IPS-18c (cell line): ENCODE data around the gene ASTN2.

Source experiments
- H3K4me3 ChIP-seq: 2 replicates; pipeline ENCODE4 v1.7.0; 2013; ENCODE audit warnings: low read depth, mild to moderate bottlenecking, low read length, moderate library complexity; ENCODE audit not compliant: insufficient read depth
- H3K9me3 ChIP-seq: one replicate; pipeline ENCODE4 v1.6.1; 2013; ENCODE audit warnings: mild to moderate bottlenecking, low read length, moderate library complexity; ENCODE audit not compliant: control insufficient read depth, insufficient read depth

Gene ASTN2

DNA sequence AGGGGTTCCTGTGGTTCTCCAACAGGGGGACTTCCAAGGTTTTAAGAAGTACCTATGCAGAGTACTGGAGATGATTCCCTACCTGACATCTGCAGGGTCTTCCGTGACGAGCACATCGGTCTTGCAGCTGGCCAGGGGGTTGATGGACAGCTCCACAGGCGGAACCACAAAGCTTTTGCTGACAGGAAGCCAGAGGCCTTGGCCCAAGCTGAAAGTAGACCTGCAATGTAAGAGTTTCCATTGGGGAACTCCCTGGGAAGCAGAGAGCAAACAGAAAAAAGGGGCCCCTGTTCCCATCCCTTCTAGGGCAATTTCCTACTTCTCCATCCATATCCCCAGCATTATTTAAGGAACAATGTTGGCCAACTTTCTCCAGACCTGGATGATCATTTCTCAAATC lies 439.7 kb downstream of the ASTN2 start:
- Histone ChIP-seq H3K9me3 (no peaks in the 10 kb centered on the region), H3K4me3 (no peak overlapping the region)

GRCh38 chr9:116966199-116966598 lies 448.7 kb downstream of the ASTN2 start:
- H3K9me3 ChIP-seq = no peaks in the 10 kb centered on the region
- H3K4me3 ChIP-seq = no peak overlapping the region

GRCh38 chr9:116964258-116964657 lies 450.6 kb downstream of the ASTN2 start:
- no peak overlapping the region for H3K4me3 ChIP-seq

DNA sequence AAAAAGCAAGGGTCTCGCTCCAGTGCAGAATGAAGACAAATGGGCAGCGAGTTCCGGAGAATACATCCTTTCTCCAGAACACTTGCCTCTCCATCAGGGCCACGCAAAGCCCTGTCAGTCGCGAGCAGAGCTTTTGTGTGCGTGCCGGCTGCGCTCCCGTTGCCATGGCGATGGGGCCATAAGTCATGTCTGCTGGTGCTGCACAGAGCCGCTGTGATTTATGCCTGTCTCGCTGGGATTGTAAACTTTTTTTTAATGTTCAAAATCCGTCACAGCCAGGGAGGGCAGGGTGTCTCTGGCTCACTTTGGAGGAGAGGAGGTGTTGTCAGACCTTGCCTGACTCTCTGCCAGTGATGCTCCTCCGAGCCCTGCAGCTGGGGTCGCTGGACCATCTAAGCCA lies 455.0 kb downstream of the ASTN2 start:
- Histone ChIP-seq H3K4me3 (no peak overlapping the region), H3K9me3 (peaks cover 2% of the 10 kb centered on the region)

More at GRCh38 chr9:116964258-116964657, 450.6 kb downstream of the ASTN2 start:
- peaks cover 2% of the 10 kb centered on the region for H3K9me3 ChIP-seq

- Histone ChIP-seq H3K4me3 (no peak overlapping the region), H3K9me3 (peaks cover 2% of the 10 kb centered on the region)
These were observed 456.0 kb downstream of the ASTN2 start for GRCh38 chr9:116958881-116959280.

GRCh38 chr9:116954731-116955130 lies 460.1 kb downstream of the ASTN2 start:
- no peaks in the 10 kb centered on the region for H3K9me3 ChIP-seq
- no peak overlapping the region for H3K4me3 ChIP-seq

GRCh38 chr9:116953271-116953670 lies 461.6 kb downstream of the ASTN2 start:
- no peaks in the 10 kb centered on the region for H3K9me3 ChIP-seq
- no peak overlapping the region for H3K4me3 ChIP-seq

GRCh38 chr9:116952436-116952810 lies 462.4 kb downstream of the ASTN2 start:
- Histone ChIP-seq H3K9me3 (no peaks in the 10 kb centered on the region), H3K4me3 (no peak overlapping the region)

DNA sequence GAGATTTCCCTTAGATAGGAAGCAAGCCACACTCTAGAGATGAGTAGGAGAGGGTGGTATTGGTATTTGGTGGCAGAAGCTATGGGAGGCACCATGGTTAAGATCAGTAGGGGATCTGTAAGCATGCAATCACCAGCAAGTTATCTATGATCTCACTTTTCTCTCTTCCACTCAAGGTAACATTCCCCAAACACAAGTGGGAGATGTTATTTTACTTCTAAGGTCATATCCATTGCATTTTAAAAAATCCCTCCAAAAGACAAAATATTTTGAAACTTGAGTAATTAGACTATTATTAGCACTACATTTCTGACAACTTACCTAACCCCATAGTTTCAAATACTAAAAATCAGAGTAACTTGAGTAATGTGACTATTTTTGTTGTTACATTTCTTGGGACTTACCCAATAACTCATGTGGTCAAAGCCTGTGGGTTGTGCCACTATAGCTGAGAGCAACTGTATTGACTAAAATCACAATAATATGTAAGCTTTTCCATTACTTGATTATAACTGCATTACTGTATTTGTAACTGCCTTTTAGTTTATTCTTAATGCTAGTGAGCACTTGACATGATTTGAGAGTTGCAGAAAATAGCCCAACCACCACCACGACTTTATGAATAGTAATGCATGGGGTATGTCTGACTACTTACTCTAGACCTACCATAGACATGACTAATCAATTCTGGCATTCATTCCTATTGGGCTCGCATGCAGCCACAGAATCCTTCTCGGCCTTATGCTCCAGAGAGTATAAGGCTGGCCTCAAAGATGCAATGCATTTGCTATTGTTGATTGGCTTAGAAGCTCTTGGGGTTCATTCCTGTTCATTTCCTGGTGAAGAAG lies 463.0 kb downstream of the ASTN2 start:
- H3K9me3 ChIP-seq = no peaks in the 10 kb centered on the region
- H3K4me3 ChIP-seq = no peak overlapping the region

GRCh38 chr9:116945817-116946216 lies 469.0 kb downstream of the ASTN2 start:
- H3K9me3 ChIP-seq = no peaks in the 10 kb centered on the region
- H3K4me3 ChIP-seq = no peak overlapping the region

DNA sequence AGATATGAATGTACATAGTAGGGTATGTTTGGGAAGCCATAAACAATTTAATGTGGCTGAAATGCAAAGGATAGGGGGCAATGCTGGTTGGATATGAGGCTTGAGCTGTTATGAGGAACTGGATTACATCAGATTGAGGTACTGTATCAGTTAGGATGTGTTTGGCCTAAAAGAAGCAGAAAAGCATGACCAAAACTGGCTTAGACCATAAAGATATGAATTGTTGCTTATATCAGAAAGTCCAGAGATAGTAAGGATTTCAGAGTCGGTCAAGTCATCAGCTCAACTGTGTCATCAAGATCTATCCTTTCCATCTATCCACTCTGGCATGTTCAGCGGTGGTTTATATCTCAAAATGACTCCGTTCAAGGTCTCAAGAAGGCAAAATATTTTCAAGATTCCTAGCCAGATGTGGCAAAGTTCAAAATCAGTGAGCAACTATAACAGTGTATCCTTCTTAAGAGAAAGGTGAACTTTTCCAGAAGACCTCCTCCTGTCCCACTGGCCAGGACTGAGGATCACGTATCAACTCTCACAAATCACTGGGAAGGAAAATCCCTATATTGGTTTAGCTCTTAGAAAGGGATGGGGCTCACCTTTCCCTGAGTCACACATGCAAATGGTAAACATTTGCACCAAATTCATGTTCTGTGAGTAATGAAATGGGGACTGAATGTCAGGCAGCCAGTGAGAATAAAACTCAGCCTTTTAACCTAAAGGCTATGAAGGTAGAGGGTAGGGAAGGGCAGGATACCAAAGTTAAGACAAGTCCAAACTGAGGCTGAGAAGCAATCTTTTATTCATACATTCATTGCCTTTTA lies 469.9 kb downstream of the ASTN2 start:
- Histone ChIP-seq H3K4me3 (no peak overlapping the region), H3K9me3 (no peaks in the 10 kb centered on the region)

GRCh38 chr9:116943970-116944369 lies 470.9 kb downstream of the ASTN2 start:
- no peak overlapping the region for H3K4me3 ChIP-seq
- no peaks in the 10 kb centered on the region for H3K9me3 ChIP-seq

DNA sequence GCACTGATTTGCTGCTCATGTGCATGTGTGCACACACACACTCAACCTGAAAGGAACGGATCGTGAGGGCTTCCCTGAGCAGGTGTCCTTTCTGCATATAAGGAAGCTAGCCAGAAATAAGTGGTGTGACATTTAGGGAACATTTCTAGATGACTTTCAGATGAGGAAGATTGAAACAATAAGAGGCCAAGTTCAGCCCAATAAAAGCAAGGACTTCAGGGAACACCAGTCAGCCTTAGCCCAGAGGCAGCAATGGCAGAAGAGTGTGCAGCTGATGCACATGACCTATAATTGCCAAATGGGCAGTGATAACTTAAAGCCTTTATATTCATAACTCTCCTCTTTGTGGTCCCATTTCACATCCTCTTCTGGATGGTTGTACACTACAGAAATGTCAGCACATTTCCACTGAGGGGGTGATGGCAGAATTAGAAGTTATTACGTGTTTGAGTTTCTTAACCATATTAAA lies 472.2 kb downstream of the ASTN2 start:
- no peak overlapping the region for H3K4me3 ChIP-seq

DNA sequence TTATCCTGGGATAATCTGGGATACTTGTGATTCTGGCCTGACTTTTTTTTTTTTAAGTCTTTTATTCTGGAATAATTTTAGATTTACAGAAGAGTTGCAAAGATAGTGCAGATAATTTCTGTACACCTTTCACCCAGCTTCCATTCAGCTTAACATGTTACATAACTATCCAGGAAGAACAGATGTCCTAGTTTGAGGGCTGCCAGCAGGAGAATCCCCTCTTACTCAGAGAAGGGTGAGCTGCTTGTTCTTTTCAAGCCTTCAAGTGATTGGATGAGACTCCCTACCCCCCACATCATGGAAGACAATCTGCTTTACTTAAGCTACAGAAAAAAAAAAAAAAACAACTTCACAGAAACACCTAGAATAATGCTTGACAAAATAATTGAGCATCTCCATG lies 473.6 kb downstream of the ASTN2 start:
- no peaks in the 10 kb centered on the region for H3K9me3 ChIP-seq
- H3K4me3 ChIP-seq = no peak overlapping the region

More for the DNA sequence above, 472.2 kb downstream of the ASTN2 start:
- no peaks in the 10 kb centered on the region for H3K9me3 ChIP-seq

GRCh38 chr9:116940614-116941215 lies 474.1 kb downstream of the ASTN2 start:
- no peak overlapping the region for H3K4me3 ChIP-seq
- no peaks in the 10 kb centered on the region for H3K9me3 ChIP-seq

DNA sequence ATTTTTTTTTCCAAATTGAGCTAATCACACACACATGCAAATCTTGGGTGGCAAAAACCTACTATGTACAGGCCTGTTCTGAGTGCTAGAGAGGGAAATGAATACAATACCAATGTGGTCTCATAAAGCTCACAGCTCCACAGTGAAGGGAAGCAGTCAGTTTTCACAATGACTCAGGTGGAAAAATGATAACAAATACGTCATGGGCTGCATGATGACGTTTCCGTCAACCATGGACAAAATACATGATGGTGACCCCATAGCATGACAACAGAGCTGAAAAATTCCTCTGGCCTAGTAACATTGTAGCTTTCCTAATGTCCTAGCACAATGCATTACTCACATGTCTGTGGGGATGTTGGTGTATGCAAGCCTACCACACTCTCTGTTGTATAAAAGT lies 475.2 kb downstream of the ASTN2 start:
- no peak overlapping the region for H3K4me3 ChIP-seq
- H3K9me3 ChIP-seq = no peaks in the 10 kb centered on the region

DNA sequence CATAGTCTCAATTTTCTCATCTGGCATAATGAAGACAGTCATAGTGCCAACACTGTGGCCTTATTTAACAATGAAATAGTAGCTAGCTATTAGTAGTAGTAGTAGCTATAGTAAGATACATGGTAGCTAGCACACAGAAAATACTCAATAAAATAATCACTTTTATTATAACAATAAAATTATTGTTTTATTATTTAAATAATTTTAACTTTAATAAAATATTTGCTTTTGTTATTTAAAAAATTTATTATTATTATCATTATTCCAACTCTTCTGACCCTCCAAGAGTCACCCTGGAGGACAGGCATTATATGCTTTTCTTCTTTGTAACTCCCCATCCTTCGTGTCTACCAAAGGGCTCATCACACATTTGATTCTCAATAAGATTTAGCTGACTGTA lies 475.7 kb downstream of the ASTN2 start:
- no peak overlapping the region for H3K4me3 ChIP-seq

DNA sequence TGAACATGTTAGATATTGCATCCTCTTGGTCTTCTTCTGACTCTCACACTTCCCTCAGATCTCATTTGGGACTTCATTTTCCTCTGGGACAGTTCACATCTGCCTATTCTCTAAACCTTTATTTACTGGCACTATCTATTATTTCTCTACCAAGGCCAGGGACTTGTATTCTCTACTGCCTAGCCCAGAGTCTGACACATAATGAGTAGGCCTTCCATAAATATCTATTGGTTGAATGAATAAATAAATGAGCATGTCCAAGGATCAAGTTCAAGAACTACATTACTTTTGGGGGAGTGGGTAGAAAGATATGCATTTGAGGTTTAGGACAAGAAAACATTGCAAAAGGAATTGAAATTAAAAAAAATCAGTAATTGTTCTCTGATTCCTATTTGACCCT lies 477.5 kb downstream of the ASTN2 start:
- H3K9me3 ChIP-seq = no peaks in the 10 kb centered on the region
- H3K4me3 ChIP-seq = no peak overlapping the region

More for the DNA sequence above, 475.7 kb downstream of the ASTN2 start:
- no peaks in the 10 kb centered on the region for H3K9me3 ChIP-seq
